HG03045 (cell line): Measurements from ENCODE around the gene RMI2.

ENCODE experiments used
- ATAC-seq: cut with Tn5 transposase; IDR thresholded peaks from one replicate; pipeline ENCODE4 v1.9.1; 2021; ENCODE audit warnings: mild to moderate bottlenecking, moderate library complexity; ENCODE audit not compliant: unreplicated experiment

RMI2 gene

GRCh38 chr16:11396241-11397048, 51.2 kb downstream of the RMI2 start:
- ATAC-seq = no peak

- ATAC-seq = no peak
Observed at GRCh38 chr16:11398136-11398535, 52.9 kb downstream of the RMI2 start.

- no peak for ATAC-seq
Observed at GRCh38 chr16:11398851-11399250, 53.6 kb downstream of the RMI2 start.

- ATAC-seq = no peak
Observed at GRCh38 chr16:11399261-11399831, 54.1 kb downstream of the RMI2 start.

GRCh38 chr16:11400076-11400475, 54.8 kb downstream of the RMI2 start:
- no peak for ATAC-seq
